Left forelimb (tissue), 1 donor: ENCODE data around the gene PHF2.

Source experiments
- DNase-seq: peaks from one replicate; pipeline ENCODE4 v3.0.0-alpha.2; 2018; ENCODE audit warnings: low spot score

Gene PHF2

DNA sequence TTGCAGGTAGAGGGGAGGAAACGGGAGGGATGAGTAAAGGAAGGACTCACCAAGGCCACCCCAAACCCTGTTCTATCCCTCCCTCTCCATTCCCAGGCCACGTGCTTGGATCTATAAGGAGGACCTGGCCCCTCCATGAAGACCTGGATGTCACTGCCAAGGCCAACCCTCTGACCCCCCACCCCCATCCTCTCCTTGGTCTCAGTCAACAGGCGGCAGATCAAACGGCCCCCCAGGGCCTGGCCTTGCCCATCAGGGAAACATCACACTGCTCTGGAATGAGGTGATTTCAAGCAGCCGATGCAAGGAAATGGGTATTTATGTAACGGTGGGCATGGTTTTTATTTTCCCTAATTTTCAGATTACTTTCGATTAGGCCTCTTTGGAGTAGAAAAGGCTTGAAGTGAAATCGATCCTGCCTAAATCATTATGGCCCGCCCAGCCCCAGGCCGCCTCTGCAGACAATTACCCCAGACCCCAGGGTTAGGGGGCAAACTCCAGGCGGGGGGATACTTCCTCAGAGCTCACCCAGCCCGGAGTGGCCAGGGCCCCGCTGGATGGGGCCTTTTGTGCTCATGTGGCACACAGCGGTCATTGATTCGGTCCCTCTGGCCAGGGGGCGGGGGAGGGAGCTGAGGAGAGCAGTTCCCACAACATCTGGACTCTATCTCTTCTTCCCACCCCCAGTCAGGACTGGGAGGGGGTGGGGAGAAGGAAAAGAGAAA is 125.3 kb downstream of the PHF2 start:
- DNase-seq = peak; percentile 36

DNA sequence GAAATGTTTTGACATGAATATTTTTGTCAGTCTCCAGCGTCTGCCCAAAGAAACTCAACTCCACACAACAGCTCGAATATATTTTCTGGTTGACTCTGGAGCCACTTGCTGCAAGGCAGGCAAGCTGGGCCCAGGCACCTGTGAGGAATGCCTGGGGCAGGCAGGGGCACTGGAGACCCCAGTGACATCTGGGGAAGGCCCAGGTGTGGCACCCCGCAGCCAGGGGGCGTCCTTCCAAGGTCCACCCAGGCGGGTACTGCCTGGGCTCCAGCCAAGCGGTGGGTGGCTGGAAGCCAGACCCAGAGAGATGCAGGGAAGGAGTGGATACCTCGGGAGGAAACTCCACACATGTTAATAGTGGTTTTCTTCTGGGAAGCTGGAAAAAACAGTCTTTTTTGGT is 125.9 kb downstream of the PHF2 start:
- DNase-seq = no peak

DNA sequence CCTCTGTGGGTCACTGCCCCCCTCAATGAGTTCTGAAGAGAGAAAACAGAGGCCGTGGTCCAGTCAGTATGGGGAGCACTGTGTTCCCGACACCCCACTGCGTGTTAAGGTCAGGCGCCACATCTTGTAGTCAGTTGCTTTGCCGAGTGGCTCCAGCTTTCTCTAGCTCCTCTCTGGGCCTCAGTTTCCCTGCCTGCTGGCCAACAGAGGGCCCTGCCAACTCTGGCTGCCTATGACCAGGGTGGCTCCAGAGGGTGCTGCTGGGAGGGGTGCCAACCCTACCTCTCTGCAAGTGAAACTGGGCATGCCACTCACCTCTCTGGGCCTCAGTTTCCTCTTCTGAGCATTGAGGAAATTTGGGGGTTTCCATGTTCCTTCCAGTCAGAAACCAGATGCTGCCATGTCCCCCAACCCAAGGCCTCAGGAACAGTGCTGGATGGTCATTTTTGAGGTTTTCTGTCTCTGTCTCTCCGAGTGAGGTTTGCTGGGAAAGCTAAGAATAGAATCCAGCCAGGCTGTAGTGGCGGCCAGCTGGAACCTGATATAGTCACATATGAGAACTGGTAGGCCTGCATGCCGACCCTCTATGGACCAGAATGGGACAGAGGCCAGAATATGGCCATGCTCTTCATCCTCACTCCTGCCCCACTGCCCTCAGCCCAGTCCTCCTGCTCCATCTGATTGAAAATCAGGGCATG is 132.1 kb downstream of the PHF2 start:
- no peak for DNase-seq

DNA sequence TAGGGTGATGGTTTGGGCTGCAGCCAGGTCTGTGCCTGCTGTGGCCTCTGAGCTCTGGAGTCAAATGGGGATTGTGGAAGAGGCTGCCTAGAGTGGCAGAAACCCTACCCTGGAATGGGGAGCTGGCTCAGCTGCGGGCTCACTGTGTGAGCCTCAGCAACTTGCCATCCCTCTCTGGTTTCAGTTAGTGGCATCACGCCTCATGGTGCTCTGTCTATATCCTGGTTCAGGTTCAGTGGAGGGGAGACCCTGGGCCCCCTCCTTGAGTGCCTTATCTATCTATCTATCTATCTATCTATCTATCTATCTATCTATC is 132.6 kb downstream of the PHF2 start:
- no peak for DNase-seq

DNA sequence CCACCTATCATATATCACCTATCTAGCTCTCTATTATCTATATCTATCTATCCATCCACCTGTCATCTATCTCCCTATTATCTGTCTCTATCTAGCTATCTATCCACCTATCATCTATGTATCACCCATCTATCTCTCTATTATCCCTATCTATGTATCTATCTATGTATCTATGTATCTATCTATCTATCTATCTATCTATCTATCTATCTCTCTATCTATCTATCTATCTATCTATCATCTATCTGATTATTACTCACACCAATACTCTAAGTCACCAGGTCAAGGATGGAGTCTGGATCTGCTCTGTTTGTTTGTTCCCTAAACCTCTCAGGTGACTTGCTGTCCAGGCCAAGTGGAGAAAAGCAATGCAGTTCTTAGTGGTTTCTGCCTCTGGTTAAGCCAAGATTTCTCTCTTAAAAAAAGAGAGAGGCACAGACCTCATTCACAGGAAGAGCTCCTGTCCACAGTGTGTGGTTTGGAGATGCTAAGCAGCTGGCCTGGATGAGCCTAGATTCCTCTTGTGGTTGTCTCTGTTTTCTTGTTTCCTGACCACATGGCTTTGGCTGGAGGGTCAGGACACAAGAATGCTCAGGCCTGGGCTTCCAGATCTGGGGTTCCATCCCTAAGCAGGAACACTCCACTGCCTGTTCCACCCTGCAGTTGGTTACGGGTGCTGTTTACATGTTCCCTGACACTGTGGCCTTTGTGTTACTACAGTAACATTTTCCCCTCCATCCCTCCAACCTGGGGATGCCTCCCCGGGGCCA is 133.4 kb downstream of the PHF2 start:
- DNase-seq = no peak

DNA sequence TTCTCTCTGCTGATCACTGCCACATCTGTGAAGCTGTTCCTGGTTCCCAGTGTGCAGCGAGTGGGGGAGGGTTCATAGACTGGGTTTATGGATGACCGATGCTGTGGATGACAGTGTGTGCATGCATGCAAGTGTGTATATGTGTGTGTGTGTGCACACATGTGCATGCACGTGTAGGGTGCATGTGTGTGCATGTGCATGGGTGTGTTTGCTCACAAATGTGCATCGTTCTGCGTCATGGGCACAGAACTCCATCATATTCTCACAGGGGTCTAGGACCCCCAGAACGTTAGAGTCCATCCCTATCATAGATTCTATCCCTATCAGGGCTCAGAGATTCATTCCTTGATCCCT is 134.0 kb downstream of the PHF2 start:
- DNase-seq = no peak

DNA sequence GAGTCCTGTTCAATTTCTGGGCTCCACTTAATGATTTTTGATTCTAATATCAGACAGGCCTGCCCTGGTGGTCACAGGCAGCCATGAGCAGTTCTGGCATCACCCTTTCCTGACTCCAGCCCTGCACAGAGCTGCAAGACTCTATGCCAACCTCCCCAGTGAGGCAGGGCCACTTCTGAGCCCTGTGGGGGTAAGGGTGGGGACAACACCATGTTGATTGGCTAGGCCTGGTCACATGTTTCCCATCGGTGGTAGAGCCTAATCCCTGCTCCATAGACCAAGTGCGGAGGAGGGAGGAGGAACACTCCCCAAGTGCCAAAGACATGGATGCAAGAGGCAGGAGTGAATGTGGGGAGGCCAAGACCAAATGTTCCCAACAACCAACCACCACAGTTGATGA is 134.6 kb downstream of the PHF2 start:
- DNase-seq = no peak

DNA sequence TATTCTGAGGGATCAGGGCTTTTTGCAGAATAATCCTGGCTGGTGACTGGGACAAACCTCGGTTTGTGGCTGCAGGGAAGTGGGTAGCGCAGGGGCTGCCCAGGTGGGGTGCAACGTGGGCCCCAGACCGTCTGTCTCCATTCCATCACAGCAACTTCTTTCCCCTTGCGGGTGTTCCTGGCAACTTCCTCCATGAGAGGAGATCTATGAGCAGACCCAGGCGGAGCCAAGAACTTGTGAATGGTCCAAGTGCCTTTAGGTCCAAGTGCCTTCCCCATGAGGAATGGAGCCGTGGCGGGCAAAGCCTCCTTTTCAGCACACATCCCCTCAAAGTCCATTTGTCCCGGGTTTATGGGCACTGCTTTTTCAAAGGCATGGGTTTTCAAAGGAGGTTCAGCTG is 136.5 kb downstream of the PHF2 start:
- DNase-seq = no peak

DNA sequence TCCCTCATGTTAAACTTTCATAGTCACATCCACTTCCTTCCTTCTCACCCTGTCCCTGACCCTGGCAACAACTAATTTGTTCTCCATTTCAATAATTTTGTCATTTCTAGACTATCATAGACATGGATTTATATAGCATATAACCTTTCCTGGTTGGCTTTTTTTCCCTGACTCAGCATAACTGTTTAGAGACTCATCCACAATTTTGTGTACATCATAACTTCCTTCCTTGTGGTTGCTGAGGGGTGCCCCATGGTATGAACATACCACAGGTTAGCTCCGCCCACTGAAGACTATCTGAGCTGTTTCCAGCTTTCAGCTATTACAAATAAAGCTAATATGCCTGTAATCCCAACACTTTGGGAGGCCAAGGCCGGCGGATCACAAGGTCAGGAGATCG is 137.3 kb downstream of the PHF2 start:
- DNase-seq = no peak

DNA sequence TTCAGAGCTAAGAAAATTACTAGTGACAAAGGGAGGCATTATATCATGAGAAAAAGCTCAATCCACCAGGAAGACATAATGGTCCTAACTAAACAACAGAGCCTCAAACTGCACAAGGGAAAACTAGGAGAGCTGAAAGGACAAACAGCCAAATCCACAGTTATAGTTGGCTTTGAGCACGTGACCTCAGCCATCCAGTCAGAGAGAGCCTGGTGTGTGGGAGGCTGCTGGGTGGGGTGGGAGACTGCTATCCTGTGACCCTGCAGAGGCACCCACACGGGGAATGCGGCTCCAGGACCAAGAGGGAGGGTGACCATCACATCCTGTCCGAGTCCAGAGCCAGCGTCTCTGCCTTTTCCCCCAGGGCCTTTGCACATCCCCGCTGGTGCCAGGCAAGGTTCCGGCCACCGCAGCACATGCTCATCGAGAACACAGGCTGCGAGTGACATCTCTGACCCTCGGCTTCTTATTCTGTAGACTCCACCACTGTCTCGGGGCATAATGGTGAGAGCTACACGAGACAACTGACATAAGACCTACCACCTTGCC is 145.1 kb downstream of the PHF2 start:
- no peak for DNase-seq

DNA sequence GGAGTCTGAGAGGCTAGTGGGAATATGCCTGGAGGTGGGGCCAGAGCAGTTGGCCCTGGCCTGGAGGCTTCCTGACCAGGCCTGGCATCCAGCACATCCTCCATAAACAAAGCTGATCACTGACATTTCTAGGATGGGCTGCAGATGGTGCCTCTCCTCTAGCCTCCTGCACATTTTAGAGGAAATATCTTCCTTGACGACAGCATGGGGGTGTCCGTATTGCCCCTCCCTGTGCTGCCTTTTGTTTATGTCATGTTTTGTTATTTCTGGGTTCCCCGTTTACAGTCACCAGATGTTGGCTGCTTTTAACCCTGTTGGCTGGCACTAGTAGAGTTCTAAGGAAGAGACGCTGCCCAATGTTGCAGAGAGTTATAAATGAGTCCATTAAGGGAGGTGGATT is 148.5 kb downstream of the PHF2 start:
- no peak for DNase-seq

DNA sequence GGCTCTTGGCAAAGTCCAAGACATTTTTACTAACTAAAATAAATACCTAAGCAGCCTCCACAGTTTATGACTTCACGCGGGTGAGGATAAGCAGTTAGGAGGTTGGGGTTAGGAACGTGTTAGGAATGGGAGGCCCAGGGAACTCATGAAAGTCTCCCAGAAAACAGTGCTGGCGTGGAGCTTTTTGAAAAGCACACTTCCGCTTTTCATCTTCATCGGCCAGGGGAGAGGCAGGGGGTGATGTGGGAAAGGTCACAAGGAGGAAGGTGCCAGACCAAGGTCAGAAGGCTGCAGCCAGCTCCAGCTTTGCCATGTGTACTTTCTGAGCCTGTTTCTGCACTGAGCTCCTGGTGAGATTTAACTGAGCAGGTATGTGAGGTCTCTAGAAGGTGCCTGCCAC is 149.0 kb downstream of the PHF2 start:
- no peak for DNase-seq

DNA sequence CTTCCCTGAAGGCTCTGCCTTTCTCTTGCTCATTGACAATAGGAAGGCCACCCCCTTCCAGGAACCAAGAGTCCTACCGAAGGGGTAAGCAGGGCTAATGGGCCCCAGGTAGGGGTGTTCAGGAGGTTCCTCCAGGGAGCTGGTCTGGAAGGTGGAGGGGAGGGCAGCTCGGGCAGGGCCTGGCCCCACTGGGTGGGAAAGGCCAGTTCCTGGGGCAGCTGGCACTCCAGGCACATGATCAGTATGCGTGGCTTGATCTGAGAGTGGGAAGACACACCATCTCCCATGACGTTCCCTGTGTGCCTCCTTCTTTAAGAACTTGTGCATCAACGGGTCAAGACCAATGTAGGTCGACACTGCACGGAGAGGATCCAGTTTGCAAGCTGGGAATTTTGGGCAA is 149.8 kb downstream of the PHF2 start:
- no peak for DNase-seq
